Neutrophil (primary cell): ENCODE measurements around the gene CELF4.

Experiments
- H3K27ac ChIP-seq: fragments of 200-600 bp; sonication (generic); 2 replicates; pipeline ENCODE4 v1.5.1; 2016; ENCODE audit warnings: mild to moderate bottlenecking, moderate library complexity
- H3K27me3 ChIP-seq: fragments of 200-600 bp; sonication (generic); 2 replicates; pipeline ENCODE4 v1.6.0; 2016; ENCODE audit warnings: mild to moderate bottlenecking
- H3K36me3 ChIP-seq: fragments of 200-600 bp; sonication (generic); 2 replicates; pipeline ENCODE4 v1.5.1; 2017
- H3K4me1 ChIP-seq, 2 experiments: fragments of 200-600 bp in 1 of 2; sonication (generic) in 1 of 2; 1 replicate in 1 of 2; 2 replicates in 1 of 2; pipeline versions ENCODE4 v1.5.1 to v1.6.1; 2013 to 2016; ENCODE audit warnings: low read depth in 1 of 2, low read length in 1 of 2, mild to moderate bottlenecking in 1 of 2, moderate library complexity in 1 of 2; ENCODE audit not compliant: control insufficient read depth in 1 of 2, insufficient read depth in 1 of 2
- H3K4me3 ChIP-seq, 2 experiments: fragments of 200-600 bp in 1 of 2; sonication (generic) in 1 of 2; 1 replicate in 1 of 2; 2 replicates in 1 of 2; pipeline ENCODE4 v1.5.1; 2013 to 2016; ENCODE audit warnings: low read depth in 1 of 2, low read length in 1 of 2, mild to moderate bottlenecking in 1 of 2, moderate library complexity in 1 of 2
- H3K9me3 ChIP-seq: fragments of 200-600 bp; sonication (generic); 2 replicates; pipeline ENCODE4 v1.5.1; 2016
- TF ChIP-seq, protein P1 (sequence below): fragments of 200-600 bp; sonication (generic); IDR thresholded peaks from 2 replicates; pipeline ENCODE4 v1.5.1; 2016; ENCODE audit warnings: antibody characterized with exemption

The CELF4 gene

DNA sequence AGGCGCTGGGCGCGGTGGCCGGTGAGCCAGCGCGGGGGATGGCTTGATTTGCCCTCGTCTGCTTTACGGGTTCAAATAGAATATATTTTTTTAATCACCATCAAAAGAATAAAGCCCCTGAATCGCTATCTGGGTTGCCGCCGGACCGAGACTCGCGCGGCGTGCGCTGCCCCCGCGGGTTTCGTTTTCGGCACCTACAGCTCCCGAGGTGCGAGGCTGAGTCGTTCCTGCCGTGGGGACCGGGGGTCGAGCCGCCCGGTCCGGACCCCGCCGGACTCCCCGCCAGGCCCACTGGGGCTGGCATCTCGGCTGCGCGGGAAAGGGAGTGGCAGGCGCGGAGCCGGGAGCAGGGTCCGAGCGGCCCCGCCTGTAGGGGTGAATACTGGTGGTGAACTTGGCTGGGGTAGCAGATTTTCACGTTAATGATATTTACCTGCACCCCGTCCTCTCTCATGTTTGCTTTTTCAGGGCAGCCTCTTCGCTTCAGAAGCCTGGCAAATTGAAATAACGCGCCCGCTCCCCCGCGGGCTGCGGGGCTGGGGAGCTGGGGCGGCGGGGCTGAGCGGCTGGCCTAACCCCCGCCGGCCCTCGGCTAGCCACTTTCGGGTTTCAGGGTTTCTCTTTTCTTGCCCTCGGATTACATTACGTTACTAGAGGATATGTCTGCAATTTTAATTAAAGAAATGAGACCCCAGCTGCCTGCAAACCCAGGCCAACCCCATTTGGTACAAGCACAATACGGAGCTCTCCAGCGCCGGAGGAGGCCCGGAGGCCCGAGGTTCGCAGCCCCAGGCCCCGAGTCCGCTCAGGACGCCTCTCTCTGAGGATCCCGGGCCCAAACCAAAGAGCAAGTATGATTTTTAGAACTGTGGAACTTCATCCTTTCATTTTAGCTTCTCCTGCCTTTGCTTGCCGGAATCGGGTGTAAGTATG, 1.7 kb upstream of the CELF4 start:
- H3K4me1 ChIP-seq: peaks cover 0 to 4% of the 10 kb centered on the region in 2 experiments
- H3K27me3 ChIP-seq: peaks cover 98% of the 10 kb centered on the region
- no peaks in the 10 kb centered on the region for H3K36me3 ChIP-seq
- H3K4me3 ChIP-seq: peak overlapping the region in 1 of 2 experiments; percentile 19
- no peak overlapping the region for H3K27ac ChIP-seq
- H3K9me3 ChIP-seq: no peaks in the 10 kb centered on the region
- TF ChIP-seq, protein P1, sequence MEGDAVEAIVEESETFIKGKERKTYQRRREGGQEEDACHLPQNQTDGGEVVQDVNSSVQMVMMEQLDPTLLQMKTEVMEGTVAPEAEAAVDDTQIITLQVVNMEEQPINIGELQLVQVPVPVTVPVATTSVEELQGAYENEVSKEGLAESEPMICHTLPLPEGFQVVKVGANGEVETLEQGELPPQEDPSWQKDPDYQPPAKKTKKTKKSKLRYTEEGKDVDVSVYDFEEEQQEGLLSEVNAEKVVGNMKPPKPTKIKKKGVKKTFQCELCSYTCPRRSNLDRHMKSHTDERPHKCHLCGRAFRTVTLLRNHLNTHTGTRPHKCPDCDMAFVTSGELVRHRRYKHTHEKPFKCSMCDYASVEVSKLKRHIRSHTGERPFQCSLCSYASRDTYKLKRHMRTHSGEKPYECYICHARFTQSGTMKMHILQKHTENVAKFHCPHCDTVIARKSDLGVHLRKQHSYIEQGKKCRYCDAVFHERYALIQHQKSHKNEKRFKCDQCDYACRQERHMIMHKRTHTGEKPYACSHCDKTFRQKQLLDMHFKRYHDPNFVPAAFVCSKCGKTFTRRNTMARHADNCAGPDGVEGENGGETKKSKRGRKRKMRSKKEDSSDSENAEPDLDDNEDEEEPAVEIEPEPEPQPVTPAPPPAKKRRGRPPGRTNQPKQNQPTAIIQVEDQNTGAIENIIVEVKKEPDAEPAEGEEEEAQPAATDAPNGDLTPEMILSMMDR: no peak

DNA sequence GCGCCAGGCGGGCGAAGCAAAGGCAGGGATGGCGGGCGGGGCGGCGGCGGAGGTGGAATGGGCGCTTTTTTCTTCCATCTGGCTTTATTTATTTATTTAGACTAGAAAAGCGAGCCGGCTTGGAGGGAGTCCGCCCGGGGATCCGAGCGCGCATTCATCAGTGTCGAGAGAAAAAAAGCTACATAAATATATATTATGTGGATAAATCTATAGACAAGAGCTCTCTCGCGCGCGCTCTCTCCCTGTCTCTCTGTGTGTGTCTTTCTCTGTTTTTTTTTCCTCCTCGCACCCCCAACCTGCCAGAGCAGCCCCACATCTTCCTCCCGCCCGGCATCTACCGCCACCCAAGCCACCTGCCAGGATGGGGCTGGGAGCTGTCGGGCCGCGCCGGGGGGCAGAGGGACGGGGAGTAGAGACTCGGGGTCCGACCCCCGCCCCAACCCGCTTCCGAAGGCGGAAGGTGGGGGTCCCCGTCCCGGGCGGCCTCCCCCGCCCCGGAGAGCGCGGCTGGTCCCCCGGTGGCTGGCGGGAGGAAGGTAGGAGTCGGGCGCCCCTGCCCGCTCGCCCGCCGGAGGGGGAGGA, 972 bp upstream of the CELF4 start:
- peaks cover 100% of the 10 kb centered on the region for H3K27me3 ChIP-seq
- no peaks in the 10 kb centered on the region for H3K36me3 ChIP-seq
- no peak overlapping the region for H3K27ac ChIP-seq
- TF ChIP-seq, protein P1: no peak
- H3K9me3 ChIP-seq: no peaks in the 10 kb centered on the region
- peaks cover 0 to 4% of the 10 kb centered on the region in 2 experiments for H3K4me1 ChIP-seq
- peak overlapping the region in 1 of 2 experiments; percentile 19 for H3K4me3 ChIP-seq

DNA sequence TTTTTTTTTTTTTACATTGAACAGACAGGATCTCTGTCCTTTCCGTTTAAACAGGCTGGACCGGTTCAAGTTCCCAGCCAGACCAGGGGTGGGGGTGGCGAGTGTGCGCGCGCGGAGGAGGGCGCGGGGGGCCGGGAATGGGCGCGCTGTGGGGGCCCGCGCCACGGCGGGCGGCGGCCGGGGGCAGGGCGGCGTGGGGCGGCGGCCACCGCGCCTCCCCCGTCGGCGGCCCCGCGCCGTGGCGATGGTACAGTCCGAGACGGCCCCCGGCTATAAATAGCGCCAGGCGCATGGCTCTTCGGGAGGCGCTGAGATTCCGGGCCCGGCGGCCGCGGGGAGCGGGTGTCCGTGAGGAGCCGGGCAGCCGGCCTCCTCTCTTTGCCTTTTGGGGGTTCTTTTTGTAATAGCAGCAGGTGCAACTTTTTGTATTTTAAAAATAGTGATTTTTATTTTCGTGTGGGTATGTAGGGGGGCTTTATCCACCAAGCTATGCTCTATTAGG, 430 bp upstream of the CELF4 start:
- no peaks in the 10 kb centered on the region for H3K36me3 ChIP-seq
- TF ChIP-seq, protein P1: no peak
- no peaks in the 10 kb centered on the region for H3K9me3 ChIP-seq
- H3K4me1 ChIP-seq: peaks cover 0 to 4% of the 10 kb centered on the region in 2 experiments
- no peak overlapping the region for H3K27ac ChIP-seq
- no peak overlapping the region for H3K4me3 ChIP-seq
- peaks cover 100% of the 10 kb centered on the region for H3K27me3 ChIP-seq

DNA sequence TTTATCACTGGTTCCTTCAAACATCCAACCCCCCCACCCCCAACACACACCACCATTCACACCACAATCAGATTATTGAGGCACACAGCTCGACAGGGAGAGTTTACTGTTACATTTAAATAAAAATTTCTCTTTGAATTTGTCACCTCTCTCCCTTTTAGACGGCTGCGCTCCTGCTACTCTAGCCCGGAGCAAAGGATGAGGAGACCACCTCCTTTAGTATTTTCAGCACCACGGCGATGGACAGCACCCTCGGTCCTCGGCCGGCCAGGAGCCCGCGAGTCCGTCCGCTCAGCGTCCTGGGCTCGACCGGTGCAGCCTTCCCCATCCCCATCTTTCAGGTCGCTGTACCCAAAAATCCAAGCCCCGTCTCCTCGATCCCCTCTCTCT, 892 bp downstream of the CELF4 start:
- TF ChIP-seq, protein P1: no peak

DNA sequence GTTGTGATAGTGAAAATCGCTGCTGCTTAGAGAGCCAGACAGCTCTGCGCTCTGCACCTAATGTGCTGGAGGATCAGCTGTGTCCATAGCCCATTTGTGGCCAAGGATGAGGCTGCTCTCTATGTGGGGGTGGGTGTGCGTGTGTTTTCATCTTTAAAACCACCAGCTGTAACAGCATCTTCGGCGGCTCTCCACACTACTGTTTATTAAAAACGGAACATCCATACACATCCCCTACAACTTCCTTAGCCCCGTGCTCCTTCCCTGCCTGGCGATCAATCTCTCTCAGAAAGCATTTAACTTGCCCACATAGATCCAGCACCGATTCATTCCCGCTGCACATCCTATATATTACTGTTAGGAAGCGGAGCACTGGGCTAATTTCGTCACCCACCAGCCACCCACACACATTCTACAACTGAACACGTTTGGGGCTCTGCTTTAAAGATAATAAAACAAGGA, 1.6 kb downstream of the CELF4 start:
- H3K36me3 ChIP-seq: no peaks in the 10 kb centered on the region
- TF ChIP-seq, protein P1: no peak
- peaks cover 98% of the 10 kb centered on the region for H3K27me3 ChIP-seq
- H3K4me1 ChIP-seq: peaks cover 0 to 4% of the 10 kb centered on the region in 2 experiments
- H3K4me3 ChIP-seq: no peak overlapping the region
- no peak overlapping the region for H3K27ac ChIP-seq
- no peaks in the 10 kb centered on the region for H3K9me3 ChIP-seq

More for the DNA sequence above, 892 bp downstream of the CELF4 start:
- Histone ChIP-seq H3K4me1 (peaks cover 0 to 4% of the 10 kb centered on the region in 2 experiments), H3K4me3 (no peak overlapping the region), H3K9me3 (no peaks in the 10 kb centered on the region), H3K27me3 (peaks cover 98% of the 10 kb centered on the region), H3K36me3 (no peaks in the 10 kb centered on the region), H3K27ac (no peak overlapping the region)
